GM12891 (cell line): ENCODE results near the gene DLG4.
"Not testable (repeated sequence)": the region's sequence is repeated elsewhere in the genome, so short reads cannot be mapped to it uniquely, and the experiment has no call there.

ENCODE experiments used
- PAX5 ChIP-seq: IDR thresholded peaks from 2 replicates; pipeline ENCODE4 v1.6.1; 2011; ENCODE audit warnings: low read length, moderate library complexity, mild to moderate bottlenecking; ENCODE audit not compliant: insufficient read depth, severe bottlenecking
- POLR2AphosphoS5 ChIP-seq: IDR thresholded peaks from 2 replicates; pipeline ENCODE4 v1.6.1; 2011; ENCODE audit warnings: low read depth, low read length, control low read depth

DNA sequence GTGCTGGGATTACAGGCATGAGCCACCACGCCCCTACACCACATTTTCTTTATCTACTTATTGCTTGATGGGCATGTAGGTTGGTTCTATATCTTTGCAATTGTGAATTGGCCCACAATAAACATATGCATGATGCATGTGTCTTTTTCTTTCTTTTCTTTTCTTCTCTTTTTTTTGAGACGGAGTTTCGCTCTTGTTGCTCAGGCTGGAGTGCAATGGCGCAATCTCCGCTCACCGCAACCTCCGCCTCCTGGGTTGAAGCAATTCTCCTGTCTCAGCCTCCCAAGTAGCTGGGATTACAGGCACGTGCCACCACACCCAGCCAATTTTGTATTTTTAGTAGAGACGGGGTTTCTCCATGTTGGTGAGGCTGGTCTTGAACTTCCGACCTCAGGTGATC is 61.2 kb downstream of the DLG4 start:
- TF ChIP-seq POLR2AphosphoS5, PAX5: not testable (repeated sequence)
